DOHH2 (cell line): ENCODE results near the gene NAA20.

Experiments used
- H3F3A ChIP-seq: fragments of 200-600 bp; sonication (generic), shearing (Covaris generic); 2 replicates; pipeline ENCODE4 v1.6.0; 2016; ENCODE audit warnings: antibody characterized with exemption, mild to moderate bottlenecking; ENCODE audit not compliant: control insufficient read depth, insufficient read depth
- H3K27ac ChIP-seq: fragments of 200-600 bp; sonication (generic); 2 replicates; pipeline ENCODE4 v1.5.1; 2014; ENCODE audit warnings: low read depth, mild to moderate bottlenecking, low read length, moderate library complexity
- H3K27me3 ChIP-seq: fragments of 200-600 bp; sonication (generic); 2 replicates; pipeline ENCODE4 v1.6.1; 2014; ENCODE audit warnings: mild to moderate bottlenecking, low read length, mixed read lengths; ENCODE audit not compliant: control insufficient read depth
- H3K36me3 ChIP-seq: fragments of 200-600 bp; sonication (generic); 2 replicates; pipeline ENCODE4 v1.6.1; 2014; ENCODE audit warnings: mild to moderate bottlenecking, low read length, moderate library complexity, mixed read lengths; ENCODE audit not compliant: control insufficient read depth
- H3K4me1 ChIP-seq: fragments of 200-600 bp; sonication (generic); 2 replicates; pipeline ENCODE4 v1.6.1; 2014; ENCODE audit warnings: mild to moderate bottlenecking, low read length, mixed read lengths; ENCODE audit not compliant: control insufficient read depth
- H3K4me2 ChIP-seq: fragments of 200-600 bp; sonication (generic); 2 replicates; pipeline ENCODE4 v1.6.0; 2014; ENCODE audit warnings: mild to moderate bottlenecking, low read length, moderate library complexity
- H3K4me3 ChIP-seq: fragments of 200-600 bp; sonication (generic); 2 replicates; pipeline ENCODE4 v1.5.1; 2014; ENCODE audit warnings: mild to moderate bottlenecking, low read length, mixed read lengths
- H3K79me2 ChIP-seq: fragments of 200-600 bp; sonication (generic); 2 replicates; pipeline ENCODE4 v1.6.1; 2014; ENCODE audit warnings: mild to moderate bottlenecking, low read length, mixed read lengths; ENCODE audit not compliant: control insufficient read depth
- H3K9me2 ChIP-seq: fragments of 200-600 bp; sonication (generic); replicated peaks from 2 replicates; pipeline ENCODE4 v1.6.1; 2014; ENCODE audit warnings: mild to moderate bottlenecking, low read length, mixed read lengths; ENCODE audit not compliant: control insufficient read depth
- H3K9me3 ChIP-seq: fragments of 200-600 bp; sonication (generic); 2 replicates; pipeline ENCODE4 v1.6.1; 2014; ENCODE audit warnings: antibody characterized with exemption, low read length, mixed read lengths; ENCODE audit not compliant: control insufficient read depth, insufficient read depth
- H4K20me1 ChIP-seq: fragments of 200-600 bp; sonication (generic); 2 replicates; pipeline ENCODE4 v1.6.0; 2014; ENCODE audit warnings: low read depth, mild to moderate bottlenecking, antibody characterized with exemption, low read length, moderate library complexity; ENCODE audit not compliant: control insufficient read depth, insufficient read depth
- EZH2phosphoT487 ChIP-seq: fragments of 200-600 bp; sonication (generic); IDR thresholded peaks from 2 replicates; pipeline ENCODE4 v1.6.1; 2017; ENCODE audit warnings: borderline replicate concordance, mild to moderate bottlenecking, antibody characterized with exemption, low read length, moderate library complexity, mixed read lengths
- TF ChIP-seq, protein P1 (sequence below): fragments of 200-600 bp; sonication (generic); IDR thresholded peaks from one replicate; pipeline ENCODE4 v1.5.1; 2014; ENCODE audit warnings: antibody characterized with exemption, mild to moderate bottlenecking, low read depth, low read length; ENCODE audit not compliant: poor library complexity, severe bottlenecking

Gene NAA20

GRCh38 chr20:19992996-19993908, 23.9 kb upstream of the NAA20 start:
- Histone ChIP-seq H3K9me2 (no peaks in the 10 kb centered on the region), H3K4me3 (no peak overlapping the region), H3K9me3 (no peaks in the 10 kb centered on the region), H3K27ac (no peak overlapping the region), H3K36me3 (no peaks in the 10 kb centered on the region), H3K27me3 (no peaks in the 10 kb centered on the region), H4K20me1 (no peaks in the 10 kb centered on the region), H3K4me2 (no peak overlapping the region), H3K79me2 (no peaks in the 10 kb centered on the region), H3K4me1 (no peaks in the 10 kb centered on the region), H3F3A (no peaks in the 10 kb centered on the region)
- TF ChIP-seq, protein P1, sequence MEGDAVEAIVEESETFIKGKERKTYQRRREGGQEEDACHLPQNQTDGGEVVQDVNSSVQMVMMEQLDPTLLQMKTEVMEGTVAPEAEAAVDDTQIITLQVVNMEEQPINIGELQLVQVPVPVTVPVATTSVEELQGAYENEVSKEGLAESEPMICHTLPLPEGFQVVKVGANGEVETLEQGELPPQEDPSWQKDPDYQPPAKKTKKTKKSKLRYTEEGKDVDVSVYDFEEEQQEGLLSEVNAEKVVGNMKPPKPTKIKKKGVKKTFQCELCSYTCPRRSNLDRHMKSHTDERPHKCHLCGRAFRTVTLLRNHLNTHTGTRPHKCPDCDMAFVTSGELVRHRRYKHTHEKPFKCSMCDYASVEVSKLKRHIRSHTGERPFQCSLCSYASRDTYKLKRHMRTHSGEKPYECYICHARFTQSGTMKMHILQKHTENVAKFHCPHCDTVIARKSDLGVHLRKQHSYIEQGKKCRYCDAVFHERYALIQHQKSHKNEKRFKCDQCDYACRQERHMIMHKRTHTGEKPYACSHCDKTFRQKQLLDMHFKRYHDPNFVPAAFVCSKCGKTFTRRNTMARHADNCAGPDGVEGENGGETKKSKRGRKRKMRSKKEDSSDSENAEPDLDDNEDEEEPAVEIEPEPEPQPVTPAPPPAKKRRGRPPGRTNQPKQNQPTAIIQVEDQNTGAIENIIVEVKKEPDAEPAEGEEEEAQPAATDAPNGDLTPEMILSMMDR, result no peak
- no peak for TF ChIP-seq EZH2phosphoT487

DNA sequence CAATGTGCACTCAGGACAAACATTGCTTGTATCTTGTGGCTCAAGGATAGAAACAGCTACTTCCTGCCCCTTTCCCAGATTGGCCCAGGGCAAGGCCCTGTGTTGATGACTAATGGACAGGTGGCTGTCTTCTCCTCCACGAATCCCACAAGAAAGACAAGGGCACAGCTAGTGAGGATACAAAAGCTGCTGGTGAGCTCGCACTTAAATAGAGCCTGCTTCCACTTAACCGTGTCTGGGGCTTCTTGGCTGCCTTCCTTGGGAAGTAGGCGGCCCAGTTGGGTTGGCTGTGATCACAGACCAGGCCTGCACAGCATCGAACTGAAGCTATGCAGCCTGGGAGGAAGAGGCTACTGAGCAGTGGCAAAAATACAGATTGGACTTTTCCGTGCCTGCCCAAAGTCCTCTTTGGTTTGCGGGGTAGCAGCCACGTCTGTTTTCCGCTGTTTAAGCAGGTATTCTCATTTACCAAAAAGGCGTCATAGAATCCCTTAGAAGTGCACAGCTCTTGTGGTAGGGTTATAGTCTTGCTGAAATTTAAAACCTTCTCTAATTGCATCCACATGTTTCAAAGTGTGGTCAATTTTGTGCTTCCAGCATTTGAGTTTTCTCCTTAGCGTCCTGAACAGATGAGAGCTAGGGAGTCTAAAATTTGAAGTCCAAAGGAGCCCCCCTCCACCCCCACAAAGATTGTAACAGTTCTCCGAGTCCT, 23.0 kb upstream of the NAA20 start:
- no peak overlapping the region for H3K4me2 ChIP-seq
- no peaks in the 10 kb centered on the region for H3K36me3 ChIP-seq
- no peak overlapping the region for H3K4me3 ChIP-seq
- H4K20me1 ChIP-seq, result no peaks in the 10 kb centered on the region
- H3F3A ChIP-seq, result no peaks in the 10 kb centered on the region
- H3K9me3 ChIP-seq, result no peaks in the 10 kb centered on the region
- no peaks in the 10 kb centered on the region for H3K79me2 ChIP-seq
- H3K4me1 ChIP-seq, result no peaks in the 10 kb centered on the region
- no peak for TF ChIP-seq EZH2phosphoT487
- TF ChIP-seq, protein P1, result no peak
- no peaks in the 10 kb centered on the region for H3K27me3 ChIP-seq
- no peak overlapping the region for H3K27ac ChIP-seq
- H3K9me2 ChIP-seq, result no peaks in the 10 kb centered on the region

DNA sequence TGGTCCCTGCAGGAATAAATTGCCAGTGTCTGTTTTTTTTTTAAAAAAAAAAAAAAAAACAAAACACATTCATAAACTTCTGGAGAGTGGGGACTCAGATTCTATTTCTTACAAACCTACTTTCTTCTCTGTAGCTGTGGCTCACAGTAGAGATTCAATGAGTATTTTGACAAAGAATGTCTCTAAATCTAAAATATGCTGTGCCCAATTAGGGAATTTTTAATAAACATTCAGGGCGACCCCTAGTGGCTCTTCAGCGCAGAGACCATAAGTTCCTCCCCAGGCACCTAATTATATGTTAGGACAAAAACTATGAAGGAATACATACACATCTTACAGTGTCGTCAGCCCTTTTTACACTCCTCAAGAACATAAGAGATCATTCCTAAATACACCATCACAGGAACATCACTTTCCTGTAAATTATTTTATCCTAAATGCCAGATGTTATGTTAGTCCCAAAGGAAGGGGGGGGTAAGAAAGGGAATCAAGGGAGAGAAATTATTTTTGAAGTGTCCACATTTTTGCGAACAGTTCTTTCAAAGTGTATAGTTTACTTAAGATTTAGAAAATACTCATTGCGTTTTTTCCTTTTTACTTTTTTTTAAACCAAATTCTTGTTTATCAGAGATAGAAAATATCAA, 21.8 kb upstream of the NAA20 start:
- H3K9me2 ChIP-seq, result no peaks in the 10 kb centered on the region
- H3K4me1 ChIP-seq, result no peaks in the 10 kb centered on the region
- no peaks in the 10 kb centered on the region for H3K36me3 ChIP-seq
- peaks cover 7% of the 10 kb centered on the region for H3K27me3 ChIP-seq
- no peak overlapping the region for H3K27ac ChIP-seq
- H3K4me3 ChIP-seq, result no peak overlapping the region
- H3K79me2 ChIP-seq, result no peaks in the 10 kb centered on the region
- TF ChIP-seq, protein P1, result peak; percentile 76
- TF ChIP-seq EZH2phosphoT487, result no peak
- no peaks in the 10 kb centered on the region for H3F3A ChIP-seq
- H3K9me3 ChIP-seq, result no peaks in the 10 kb centered on the region
- no peaks in the 10 kb centered on the region for H4K20me1 ChIP-seq
- no peak overlapping the region for H3K4me2 ChIP-seq
